ENCODE data around the gene AGMO.

AGMO gene

DNA sequence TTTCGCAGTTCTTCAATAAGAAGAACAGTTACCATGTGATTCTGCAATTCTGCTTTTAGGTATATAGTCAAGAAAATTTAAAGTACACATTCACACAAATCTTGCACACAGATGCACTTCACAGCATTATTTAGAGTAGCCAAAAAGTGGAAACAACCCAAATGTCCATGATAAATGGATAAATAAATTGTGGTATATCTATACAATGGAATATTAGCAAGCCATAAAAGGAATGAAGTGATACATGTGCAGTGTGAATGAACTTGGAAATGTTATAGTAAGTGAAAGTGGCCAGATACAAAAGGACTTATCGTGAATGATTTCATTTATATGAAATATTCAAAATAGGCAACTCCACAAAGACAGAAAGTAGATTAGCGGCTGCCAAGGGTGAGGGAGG, 109.1 kb downstream of the AGMO start:
- DNase-seq, result no peak

- no peak for DNase-seq
Observed at GRCh38 chr7:15446722-15447121, 115.1 kb downstream of the AGMO start.

- DNase-seq, result no peak
Observed at GRCh38 chr7:15446280-15446679, 115.5 kb downstream of the AGMO start.

DNA sequence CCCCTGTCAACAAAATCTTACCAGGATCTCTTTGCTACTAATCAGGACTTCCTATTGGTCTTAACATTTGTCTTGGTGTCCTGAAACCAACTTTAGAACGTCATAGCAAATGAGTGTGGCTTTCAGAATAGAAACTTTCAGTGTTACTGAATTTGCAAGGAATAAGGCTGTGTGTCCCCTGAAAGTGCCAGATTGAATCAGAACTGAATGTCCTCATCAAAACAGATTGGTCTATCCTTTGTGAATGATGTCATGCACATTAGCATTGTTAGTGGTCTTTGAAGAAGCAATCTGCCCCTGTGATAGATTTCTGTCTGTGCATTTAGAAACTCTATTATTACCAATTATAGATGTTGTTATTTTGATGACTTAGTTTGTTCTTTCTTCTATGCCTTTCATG, 119.9 kb downstream of the AGMO start:
- no peak for DNase-seq

DNA sequence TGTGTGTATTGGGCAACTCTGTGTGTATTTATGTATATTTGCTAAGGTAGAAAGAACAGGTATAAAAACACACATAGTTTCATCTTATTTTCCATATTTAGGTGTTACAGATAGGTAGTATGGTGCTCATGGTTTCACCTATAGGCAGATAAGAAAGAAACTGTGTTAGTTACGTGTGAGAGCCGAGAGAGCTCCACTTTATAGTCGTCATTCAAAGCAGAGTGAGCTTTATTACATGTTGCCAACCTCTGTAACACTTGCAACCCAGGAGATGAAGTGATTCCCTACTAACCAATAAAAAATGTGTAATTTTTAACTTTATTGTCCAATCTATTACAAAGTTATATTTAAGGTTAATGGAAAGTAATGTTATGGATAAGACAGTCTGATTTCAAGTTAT, 121.3 kb downstream of the AGMO start:
- DNase-seq, result no peak

DNA sequence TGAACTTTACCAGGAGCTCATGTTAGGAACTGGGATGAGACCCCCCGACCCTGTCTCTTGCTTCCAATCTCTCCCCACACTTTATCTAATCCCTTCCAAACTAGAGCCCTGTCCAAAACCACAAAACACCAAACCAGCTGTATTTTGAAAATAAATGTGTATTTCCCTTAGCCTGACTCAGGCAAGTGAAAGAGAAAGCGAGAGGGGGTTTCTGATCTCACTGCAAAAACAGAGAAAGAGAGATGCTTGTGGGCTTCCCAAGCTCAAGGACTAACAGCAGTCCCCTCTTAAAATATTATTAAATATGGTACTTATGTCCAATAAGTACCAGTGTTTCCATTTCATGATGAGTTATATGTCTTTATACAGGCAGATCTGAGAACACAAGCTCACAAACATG, 122.0 kb downstream of the AGMO start:
- no peak for DNase-seq

- no peak for DNase-seq
Observed at GRCh38 chr7:15433151-15433550, 128.7 kb downstream of the AGMO start.

DNA sequence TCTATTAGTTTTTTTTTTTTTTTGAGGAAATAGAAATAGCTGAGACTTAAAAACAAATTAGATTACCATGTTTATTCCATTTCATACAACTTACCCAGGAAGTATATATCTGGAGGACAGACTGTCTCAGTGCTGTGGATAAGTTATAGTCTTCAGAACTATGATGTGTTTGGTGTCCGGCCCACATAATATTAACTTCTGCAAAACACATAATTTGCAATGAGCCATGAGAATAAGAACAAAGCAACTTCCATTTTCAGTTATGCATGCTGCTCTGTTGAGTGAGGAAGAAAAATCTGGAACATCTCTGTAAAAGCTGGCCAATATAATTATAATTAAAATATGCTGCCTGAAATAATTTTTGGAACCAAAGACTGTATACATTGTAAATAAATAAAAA, 130.9 kb downstream of the AGMO start:
- DNase-seq, result no peak

DNA sequence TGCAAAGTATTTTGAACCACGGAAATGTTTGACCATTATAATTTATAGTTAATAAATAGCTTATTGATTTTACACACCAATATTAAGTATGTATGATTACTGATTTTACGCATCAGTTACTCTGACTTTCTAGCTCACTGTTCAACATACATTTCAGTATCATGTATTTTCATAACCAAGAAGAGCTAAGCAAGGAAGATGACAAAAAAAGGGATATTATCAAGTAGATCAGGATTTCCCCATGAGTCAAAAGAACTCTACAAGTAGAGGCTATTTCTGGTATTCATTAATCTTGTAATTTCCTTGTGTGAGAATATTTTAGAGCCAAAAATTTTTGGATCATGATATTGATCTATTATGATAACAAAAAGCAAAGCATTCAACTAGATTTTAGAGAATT, 131.6 kb downstream of the AGMO start:
- DNase-seq, result no peak

- no peak for DNase-seq
Observed at GRCh38 chr7:15424468-15424867, 137.3 kb downstream of the AGMO start.

GRCh38 chr7:15419596-15419995, 142.2 kb downstream of the AGMO start:
- no peak for DNase-seq

- DNase-seq, result no peak
Observed at GRCh38 chr7:15418264-15418663, 143.6 kb downstream of the AGMO start.

DNA sequence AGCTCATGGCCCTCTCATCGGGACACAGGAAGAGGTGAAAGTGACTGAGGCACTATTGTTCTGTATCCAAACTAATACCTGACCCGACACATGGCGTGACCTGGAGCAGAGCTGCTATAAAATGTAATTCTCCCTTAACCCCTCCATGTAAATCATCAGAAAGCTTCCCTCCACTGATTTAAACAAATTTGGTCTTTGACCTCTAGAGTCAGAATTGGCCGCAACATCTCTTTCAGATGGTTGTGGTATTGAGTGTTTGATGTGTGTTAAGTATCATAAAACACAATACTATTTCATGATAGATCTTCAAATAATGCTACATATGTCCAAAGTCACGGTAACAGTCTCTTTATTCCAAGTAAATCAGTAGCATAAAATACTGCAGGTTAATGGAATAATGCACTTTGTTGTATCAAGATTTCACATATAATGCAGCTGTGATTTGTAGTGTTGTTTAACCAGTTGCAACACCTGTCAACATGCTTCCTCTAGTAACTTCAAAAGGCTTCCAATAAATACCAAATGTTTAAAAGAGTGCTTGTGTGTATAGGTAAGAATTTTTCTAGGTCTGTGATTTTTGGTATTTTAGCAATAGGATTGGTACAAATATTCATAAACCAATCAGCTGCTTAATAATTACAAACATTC, 144.3 kb downstream of the AGMO start:
- DNase-seq, result no peak

DNA sequence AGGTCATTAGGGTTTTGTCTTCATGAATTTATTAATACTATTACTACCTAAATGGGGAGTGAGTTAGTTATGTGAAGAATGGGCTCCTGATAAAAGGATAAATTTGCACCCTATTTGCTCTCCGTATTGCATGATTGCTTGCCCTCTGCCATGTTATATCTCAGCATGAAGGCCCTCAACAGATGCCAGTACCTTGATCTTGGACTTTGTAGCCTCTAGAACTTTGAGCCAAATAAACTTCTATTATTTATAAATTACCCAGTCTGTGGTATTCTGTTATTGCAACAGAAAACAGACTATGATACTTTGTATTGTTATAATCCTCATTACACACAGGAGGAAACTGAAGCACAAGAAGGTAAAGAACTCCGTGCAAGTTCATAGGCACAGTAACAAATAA, 150.8 kb downstream of the AGMO start:
- no peak for DNase-seq

DNA sequence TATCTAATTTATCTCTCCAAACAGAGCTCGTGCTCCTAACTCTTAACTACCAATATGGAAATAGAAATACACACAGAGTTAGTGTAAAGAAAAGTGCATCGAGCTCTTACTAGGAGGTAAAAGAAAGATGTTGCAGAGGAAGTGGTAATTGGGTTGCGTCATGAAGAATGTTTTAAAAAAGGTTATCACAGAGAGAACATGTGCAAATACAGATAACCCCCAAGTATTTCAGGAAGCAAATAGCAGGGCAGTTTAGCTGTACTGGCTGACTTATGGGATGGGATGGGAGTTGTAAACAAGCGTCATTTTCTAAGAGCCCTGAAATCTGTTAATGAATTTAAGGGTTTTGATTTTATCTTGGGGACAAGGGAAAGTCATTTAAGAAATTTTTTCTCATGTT, 153.9 kb downstream of the AGMO start:
- DNase-seq, result no peak

- no peak for DNase-seq
Observed at GRCh38 chr7:15403751-15404150, 158.1 kb downstream of the AGMO start.

DNA sequence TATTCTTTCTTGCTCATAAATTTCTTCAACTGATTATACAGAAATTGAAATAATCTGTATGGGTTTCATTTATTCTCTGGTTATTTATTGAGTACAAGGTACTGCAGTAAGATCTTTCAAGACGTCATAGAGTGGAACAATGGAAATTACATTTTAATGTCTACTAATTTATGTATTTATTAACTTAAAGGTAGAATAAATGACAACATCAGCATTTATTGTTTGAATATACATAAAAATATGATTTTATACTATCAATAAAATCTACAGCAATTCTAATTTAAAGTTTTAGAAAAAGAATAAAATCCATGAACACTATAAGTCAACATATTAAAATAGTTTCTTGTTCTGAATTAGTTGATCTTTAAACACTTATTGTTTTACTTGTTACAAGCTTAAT, 158.5 kb downstream of the AGMO start:
- no peak for DNase-seq

DNA sequence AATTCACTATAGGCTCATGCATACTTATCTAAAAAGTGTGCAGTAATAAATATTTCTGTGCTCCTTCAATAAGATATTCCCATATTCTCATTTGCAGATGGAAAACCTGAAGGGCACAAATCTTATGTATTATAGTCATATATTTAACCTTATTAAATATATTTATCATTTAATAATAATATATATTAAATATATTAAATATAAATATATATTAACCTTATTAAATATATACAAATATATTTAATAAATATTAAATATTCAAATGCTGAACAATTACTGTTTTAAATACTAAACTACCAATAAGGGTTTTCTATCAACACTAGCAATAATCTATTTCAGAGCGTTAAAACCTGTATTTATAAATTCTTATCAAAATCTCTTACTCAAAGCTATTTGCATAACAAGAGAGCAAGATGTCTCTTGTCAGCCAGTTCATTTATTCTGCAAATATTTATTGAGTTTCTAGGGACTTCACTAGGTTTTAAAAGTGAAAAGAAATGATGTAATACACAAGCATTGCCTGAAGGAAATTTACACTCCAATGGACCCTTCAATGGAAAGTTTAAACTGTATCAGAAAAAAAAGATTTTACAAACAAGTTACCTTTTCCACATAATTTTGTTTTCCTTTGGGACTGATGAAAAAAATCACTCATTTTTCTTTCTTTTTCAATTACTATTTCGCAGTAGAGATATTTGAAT, 159.2 kb downstream of the AGMO start:
- DNase-seq, result no peak

- no peak for DNase-seq
Observed at GRCh38 chr7:15400440-15400839, 161.4 kb downstream of the AGMO start.

- DNase-seq, result no peak
Observed at GRCh38 chr7:15399441-15399840, 162.4 kb downstream of the AGMO start.

DNA sequence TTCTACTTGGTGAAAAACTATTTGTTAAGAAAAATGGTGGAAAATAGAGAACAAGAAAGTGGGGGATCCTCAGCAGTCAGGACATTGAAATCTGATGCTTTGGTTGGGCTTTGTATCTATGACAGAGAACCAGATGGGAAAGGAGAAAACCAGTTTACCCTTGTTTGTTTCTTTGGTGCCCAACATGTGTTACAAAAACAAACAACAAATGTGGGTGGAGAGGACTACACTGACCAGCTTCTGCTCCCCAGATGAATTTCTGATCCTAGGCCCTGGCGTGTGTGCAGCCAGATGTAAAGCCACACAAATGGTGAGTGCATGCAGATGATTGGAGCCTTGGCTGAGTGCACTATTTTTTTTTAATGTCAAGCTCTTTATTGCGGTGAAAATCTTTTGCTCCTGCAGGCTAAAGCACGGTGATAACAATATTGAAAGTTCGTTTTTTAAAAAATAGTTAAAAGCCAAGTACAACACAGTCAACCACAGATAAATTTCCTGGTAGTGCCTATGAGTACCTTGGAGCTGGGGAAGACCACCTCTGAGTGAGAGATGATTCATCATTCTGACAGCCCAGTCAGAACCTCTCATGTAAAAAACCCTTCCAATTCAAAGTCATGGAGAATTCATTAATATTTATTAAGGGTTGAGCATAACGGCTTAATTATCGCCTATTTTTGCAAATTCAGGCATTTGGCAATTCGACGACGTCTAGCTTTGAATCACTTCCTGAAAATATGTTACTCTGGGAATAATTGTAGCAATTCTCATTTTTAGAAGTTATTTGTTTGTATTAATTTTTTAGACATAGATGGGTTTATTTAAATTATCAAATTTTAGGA, 163.7 kb downstream of the AGMO start:
- no peak for DNase-seq

DNA sequence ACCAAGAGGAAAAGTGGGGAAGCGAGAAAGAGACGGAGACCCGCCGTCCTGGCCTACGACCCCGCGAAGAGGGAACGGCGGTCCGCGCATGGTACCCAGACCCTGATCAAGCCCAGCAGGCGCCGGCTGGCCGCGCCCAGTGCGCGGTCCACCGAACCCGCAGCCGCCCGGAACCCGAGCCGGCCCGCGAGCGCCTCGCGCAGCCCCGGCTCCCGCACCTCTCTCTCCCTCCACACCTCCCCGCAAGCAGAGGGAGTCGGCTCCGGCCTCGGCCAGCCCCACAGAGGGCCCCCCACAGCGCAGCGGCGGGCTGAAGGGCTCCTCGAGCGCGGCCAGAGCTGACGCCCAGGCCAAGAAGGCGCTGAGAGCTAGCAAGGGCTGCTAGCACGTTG, 164.7 kb downstream of the AGMO start:
- DNase-seq, result no peak

GRCh38 chr7:15396210-15397158, 165.3 kb downstream of the AGMO start:
- DNase-seq, result no peak
